GM12865 (cell line): Measurements from ENCODE around the gene C1orf21.

Experiments
- DNase-seq: peaks from one replicate; pipeline ENCODE4 v3.0.0; 2010; ENCODE audit warnings: low read depth
- H3K4me3 ChIP-seq: 2 replicates; pipeline ENCODE4 v1.5.1; 2011; ENCODE audit warnings: mild to moderate bottlenecking, low read depth, low read length, control low read depth
- CTCF ChIP-seq: IDR thresholded peaks from 2 replicates; pipeline ENCODE4 v1.5.1; 2011; ENCODE audit warnings: low read length, control low read depth, low read depth, inconsistent platforms; ENCODE audit not compliant: insufficient read depth; ENCODE audit errors: missing control alignments

C1orf21 gene

GRCh38 chr1:184513421-184513820 lies 126.6 kb downstream of the C1orf21 start:
- TF ChIP-seq CTCF = no peak
- H3K4me3 ChIP-seq = no peak overlapping the region
- DNase-seq = no peak

GRCh38 chr1:184513966-184514365 lies 127.1 kb downstream of the C1orf21 start:
- no peak for DNase-seq
- TF ChIP-seq CTCF = no peak
- no peak overlapping the region for H3K4me3 ChIP-seq

- no peak for TF ChIP-seq CTCF
- DNase-seq = no peak
- no peak overlapping the region for H3K4me3 ChIP-seq
Observed at GRCh38 chr1:184514447-184514846, 127.6 kb downstream of the C1orf21 start.

- no peak for DNase-seq
- no peak overlapping the region for H3K4me3 ChIP-seq
- TF ChIP-seq CTCF = no peak
Observed at GRCh38 chr1:184517130-184517529, 130.3 kb downstream of the C1orf21 start.

- no peak for DNase-seq
- H3K4me3 ChIP-seq = no peak overlapping the region
- TF ChIP-seq CTCF = no peak
Observed at GRCh38 chr1:184518736-184519357, 132.0 kb downstream of the C1orf21 start.

GRCh38 chr1:184520336-184520735 lies 133.5 kb downstream of the C1orf21 start:
- no peak overlapping the region for H3K4me3 ChIP-seq
- TF ChIP-seq CTCF = no peak
- no peak for DNase-seq

- no peak for DNase-seq
- H3K4me3 ChIP-seq = no peak overlapping the region
- TF ChIP-seq CTCF = no peak
Observed at GRCh38 chr1:184524248-184524647, 137.4 kb downstream of the C1orf21 start.
